PC-3 (cell line): Measurements from ENCODE around the gene PITX3.

Source experiments
- CTCF ChIP-seq: fragments of 300-600 bp; sonication (generic); conservative IDR thresholded peaks from 2 replicates; pipeline ENCODE4 v1.5.1; 2017; ENCODE audit warnings: antibody characterized with exemption, low read depth, mild to moderate bottlenecking, low read length
- EZH2 ChIP-seq: fragments of 300-600 bp; sonication (generic); IDR thresholded peaks from one replicate; pipeline ENCODE4 v1.6.1; 2017; ENCODE audit warnings: antibody characterized with exemption, mild to moderate bottlenecking, low read length; ENCODE audit not compliant: unreplicated experiment

- TF ChIP-seq CTCF (no peak), EZH2 (no peak)
Measured at GRCh38 chr10:102185272-102185671, 56.0 kb downstream of the PITX3 start.
